ENCODE results near the gene C8G. TPM values are rescaled to one million over a fixed set of nuclear protein-coding genes. Genes with fewer than 3 reads are reported as not detected.

C8G gene
- total and polyA plus RNA-seq, 9 of the 15 experiments (the other 6 are each of a cell fraction or from before 2014, with no cell fraction given) = 0.35 to 5.9 (median 2.7) TPM; not detected in 2

DNA sequence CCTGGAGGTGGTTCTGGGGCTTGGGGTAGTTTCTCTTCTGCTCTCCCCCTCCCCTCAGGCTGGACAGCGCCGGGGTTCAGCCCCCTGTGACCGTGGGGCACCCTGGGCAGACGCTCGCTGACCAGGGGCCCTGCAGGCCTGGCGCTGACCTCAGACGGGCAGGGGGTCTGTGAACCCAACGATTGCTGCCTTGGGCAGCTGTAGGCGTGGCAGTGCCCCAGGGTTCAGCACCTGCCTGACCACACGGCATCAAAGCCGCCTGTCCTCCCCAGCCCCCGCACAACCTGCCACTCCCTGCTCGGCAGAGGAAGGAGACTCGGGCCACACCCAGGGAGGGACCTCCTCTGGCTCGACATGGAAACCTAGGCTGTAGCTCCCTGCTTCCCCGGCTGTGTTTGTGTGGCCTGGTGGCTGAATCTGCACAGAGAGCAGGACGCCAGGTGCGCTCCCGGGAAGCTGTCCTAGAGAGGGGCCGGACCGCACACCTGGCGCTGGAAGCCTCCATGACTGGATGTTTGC is 19.2 kb downstream of the C8G start (continued):
- TF ChIP-seq ZBTB2 (IDR thresholded peaks at IDR 0.05) (no peak), CBFA2T2 (conservative IDR thresholded peaks at IDR 0.05) (peak; percentile 22; the same call in 1 of the 2 replicates), ZNF408 (CRISPR knock-in tag; IDR thresholded peaks at IDR 0.05; ENCODE audit: low read depth) (no peak), ZNF609 (CRISPR knock-in tag; IDR thresholded peaks at IDR 0.05; ENCODE audit: borderline replicate concordance) (no peak), ZNF584 (CRISPR knock-in tag; IDR thresholded peaks at IDR 0.05; ENCODE audit: low read depth) (no peak), MYC (IDR thresholded peaks at IDR 0.05; ENCODE audit: low read depth, low read length) (peak; percentile 49; the same call in 1 of the 2 replicates), MYC (CRISPR knock-in tag; IDR thresholded peaks at IDR 0.05; ENCODE audit: borderline replicate concordance, low read depth) (no peak), CBX1 (IDR thresholded peaks at IDR 0.05; ENCODE audit: low read depth) (no peak), FOXP1 (CRISPR knock-in tag; IDR thresholded peaks at IDR 0.05) (0 out of 2 replicates have a peak, but pooled peaks have one; percentile 31), ZNF311 (CRISPR knock-in tag; IDR thresholded peaks at IDR 0.05) (no peak), MXI1 (IDR thresholded peaks at IDR 0.05; ENCODE audit: low read depth, low read length) (no peak), RFX5 (IDR thresholded peaks at IDR 0.05; ENCODE audit: low read depth, low read length) (no peak), CBX3 (IDR thresholded peaks at IDR 0.05; ENCODE audit: borderline replicate concordance in 1 of 2, low read length in 2 of 2) (no peak), SIN3B (IDR thresholded peaks at IDR 0.05; ENCODE audit: low read depth) (no peak), TCF7L2 (IDR thresholded peaks at IDR 0.05; ENCODE audit: low read depth, low read length) (no peak), USF2 (CRISPR knock-in tag; IDR thresholded peaks at IDR 0.05) (no peak)
- TF ChIP-seq, protein P1, sequence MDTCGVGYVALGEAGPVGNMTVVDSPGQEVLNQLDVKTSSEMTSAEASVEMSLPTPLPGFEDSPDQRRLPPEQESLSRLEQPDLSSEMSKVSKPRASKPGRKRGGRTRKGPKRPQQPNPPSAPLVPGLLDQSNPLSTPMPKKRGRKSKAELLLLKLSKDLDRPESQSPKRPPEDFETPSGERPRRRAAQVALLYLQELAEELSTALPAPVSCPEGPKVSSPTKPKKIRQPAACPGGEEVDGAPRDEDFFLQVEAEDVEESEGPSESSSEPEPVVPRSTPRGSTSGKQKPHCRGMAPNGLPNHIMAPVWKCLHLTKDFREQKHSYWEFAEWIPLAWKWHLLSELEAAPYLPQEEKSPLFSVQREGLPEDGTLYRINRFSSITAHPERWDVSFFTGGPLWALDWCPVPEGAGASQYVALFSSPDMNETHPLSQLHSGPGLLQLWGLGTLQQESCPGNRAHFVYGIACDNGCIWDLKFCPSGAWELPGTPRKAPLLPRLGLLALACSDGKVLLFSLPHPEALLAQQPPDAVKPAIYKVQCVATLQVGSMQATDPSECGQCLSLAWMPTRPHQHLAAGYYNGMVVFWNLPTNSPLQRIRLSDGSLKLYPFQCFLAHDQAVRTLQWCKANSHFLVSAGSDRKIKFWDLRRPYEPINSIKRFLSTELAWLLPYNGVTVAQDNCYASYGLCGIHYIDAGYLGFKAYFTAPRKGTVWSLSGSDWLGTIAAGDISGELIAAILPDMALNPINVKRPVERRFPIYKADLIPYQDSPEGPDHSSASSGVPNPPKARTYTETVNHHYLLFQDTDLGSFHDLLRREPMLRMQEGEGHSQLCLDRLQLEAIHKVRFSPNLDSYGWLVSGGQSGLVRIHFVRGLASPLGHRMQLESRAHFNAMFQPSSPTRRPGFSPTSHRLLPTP (IDR thresholded peaks at IDR 0.05; ENCODE audit: borderline replicate concordance, extremely low read depth, insufficient read length) = no peak
